ENCODE data around the gene RAB25.
"Not testable (repeated sequence)": the region's sequence is repeated elsewhere in the genome, so short reads cannot be mapped to it uniquely, and the experiment has no call there.

RAB25 gene

DNA sequence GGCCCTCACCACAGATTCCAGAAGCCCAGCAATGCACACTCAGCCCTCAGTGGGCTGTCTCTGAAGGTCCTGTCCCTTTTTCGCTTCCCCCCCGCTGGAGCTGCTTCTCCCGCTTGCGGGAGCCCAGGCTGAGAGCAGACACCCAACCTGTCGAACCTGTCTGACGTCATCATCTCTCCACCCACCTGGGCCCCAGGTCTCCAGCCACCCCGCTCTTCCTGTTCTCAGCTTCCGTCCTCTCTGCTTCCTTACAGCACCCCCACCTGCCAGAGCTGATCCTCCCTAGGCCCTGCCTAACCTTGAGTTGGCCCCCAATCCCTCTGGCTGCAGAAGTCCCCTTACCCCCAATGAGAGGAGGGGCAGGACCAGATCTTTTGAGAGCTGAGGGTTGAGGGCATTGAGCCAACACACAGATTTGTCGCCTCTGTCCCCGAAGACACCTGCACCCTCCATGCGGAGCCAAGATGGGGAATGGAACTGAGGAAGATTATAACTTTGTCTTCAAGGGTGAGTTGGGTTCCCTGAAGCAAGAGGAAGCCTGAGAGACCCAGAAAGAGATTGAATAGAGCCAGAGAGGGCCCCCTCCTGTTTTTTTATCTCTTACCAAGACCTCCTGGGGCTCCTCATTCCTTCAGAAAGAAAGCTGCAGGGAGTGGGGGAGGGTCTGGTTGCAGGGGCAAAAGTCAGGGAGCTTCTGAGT is at the start of gene RAB25:
Gene RAB25 (plus strand): TSS at position 224 of the 700 bp plus-strand sequence. CDS start 241 bp downstream, at position 465.
- no peak for DNase-seq

DNA sequence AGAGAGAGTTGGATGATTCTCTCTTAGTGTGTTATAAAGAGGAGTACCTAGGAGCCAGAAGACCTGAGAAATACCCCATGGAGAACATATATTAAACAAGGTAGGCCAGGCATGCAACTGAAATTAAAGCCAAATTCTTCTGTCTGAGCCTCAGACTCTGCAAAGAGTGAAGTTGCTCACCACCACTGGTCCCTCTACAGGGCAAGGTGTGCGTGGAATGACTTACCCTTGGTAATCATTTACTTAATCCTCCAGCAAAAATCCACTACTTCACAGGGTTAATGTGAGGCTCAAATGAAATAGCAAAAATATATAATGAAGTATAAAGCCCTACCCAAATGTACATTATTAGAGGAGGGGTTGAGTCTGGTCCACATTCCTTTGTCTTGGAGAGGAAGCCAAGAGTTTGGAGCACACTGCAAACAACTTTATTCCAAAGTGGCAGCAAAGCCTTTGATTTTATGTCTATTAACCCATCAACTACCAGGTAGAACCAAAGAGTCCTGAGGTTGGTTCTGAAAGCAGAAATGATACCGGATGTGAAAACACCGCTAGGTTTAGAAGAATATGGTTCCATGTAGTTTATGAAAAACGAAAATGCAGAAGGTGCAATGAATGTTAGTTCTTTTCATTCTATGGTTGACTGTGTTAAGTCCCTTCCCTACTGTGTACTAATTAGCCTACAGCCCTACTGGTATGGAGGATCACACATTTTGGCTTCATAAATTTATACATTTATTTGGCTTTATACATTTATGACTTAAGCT is 48.7 kb upstream of the RAB25 start:
- DNase-seq = peak; percentile 25

DNA sequence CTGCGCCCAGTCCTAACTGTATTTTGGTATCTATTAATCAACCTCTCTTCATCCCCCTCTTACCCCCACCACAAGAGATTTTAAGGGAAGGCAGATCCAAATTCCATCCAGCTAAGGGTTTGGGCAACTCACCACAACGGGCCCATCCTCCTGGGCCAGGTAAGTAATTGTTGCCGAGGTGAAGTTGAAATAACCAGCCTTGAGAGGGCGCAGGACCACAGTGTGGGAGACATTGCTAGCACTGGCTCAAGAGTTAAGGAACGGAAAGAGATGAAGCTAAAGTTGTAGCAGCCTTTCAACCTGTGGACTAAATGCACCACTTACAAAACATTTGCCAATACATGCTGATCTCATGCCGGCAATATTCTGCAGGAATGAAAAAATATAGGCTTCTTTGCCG is 46.1 kb upstream of the RAB25 start:
- DNase-seq = no peak

DNA sequence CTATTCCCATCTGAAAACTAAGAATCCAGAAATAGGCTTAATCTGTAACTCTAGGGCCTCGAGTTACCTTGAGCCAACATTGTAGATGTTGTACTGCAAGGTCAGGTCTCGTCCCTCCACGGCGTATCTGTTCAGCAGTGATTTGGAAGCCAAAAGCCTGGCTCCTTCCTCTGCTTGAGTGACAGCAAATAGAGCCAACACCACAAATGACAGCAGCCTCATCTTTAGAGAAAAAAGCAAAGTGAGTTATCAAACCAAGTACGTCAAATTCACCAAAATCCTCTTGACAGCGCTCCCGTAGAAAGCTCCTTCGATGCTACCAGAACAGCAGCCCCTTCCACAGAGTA is 41.0 kb upstream of the RAB25 start:
- no peak for DNase-seq

DNA sequence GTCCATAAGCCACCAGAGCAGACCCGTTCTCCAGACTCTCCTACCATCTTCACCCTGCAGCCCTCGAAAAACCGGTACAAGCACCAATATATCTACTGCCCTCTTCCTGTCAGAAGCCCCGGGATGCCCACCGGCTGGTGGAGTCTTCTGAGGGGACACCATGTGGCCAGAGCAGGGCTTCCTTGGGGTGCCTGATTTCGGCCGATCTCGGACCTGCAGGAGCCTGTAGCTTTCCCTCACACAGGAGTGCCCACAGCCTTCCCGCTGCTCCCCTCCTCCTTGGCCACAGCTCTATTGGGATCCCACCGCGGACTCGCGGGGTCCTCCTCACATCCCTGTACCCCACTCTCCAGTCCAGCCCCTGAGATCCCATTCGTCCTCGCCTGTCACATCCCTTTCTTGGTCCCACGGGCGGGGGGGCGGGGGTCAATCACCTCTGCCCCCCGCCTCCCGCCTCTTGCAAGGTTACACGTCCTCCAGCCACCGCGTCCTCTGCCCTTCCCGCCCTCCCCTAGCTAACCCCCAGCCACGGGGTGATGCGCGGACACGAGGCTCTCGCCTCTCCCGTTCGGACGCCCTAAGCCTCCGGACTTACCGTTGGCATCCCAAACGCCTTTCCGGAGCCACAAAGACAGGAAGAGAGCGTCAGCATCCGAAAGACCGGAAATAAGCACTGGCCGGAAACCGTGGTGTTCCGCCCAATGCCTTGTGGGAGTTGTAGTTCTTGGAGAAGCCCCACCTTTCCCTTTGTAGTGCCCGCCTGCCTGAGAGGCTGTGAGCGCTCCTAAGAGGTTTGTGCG is 40.5 kb upstream of the RAB25 start, which contains the start of gene SSR2:
Gene SSR2 (minus strand): TSS at position 659 of the 800 bp plus-strand sequence. CDS start 784 bp downstream, outside the sequence.
- peak; percentile 91 for DNase-seq

DNA sequence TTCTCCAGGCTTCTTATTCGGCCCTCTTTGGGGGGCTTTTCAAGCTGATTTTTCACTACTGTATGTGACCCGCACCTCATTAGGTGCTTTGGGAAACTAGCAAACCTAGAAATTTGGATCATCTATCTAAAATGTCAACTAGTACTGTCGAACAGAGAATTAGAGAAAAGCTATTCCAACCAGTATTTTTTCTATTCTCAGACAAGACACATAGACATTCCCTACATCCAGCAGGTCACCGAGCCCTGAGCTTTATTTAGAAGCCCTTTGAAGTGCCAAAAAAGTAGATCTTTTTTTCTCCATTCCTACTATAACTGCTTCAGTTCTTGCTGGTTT is 39.9 kb upstream of the RAB25 start:
- DNase-seq = no peak

DNA sequence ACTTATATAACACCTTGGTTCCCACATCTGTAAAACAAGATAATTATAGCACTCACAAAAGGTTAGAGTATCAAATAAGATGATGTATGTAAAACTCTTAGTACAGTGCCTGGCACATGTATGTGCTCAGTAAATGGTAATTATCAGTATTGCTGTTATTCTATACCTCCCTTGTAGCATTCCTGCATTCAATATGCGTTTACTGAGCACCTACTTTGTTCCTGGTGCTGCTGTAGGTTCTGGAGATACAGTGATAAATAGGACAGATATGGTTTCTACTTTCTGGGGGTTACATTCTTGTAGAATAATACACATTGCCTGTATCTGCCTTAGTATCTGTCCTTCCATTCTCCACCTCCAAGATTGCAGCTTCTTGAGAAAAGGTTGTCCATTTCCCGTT is 39.0 kb upstream of the RAB25 start:
- no peak for DNase-seq

DNA sequence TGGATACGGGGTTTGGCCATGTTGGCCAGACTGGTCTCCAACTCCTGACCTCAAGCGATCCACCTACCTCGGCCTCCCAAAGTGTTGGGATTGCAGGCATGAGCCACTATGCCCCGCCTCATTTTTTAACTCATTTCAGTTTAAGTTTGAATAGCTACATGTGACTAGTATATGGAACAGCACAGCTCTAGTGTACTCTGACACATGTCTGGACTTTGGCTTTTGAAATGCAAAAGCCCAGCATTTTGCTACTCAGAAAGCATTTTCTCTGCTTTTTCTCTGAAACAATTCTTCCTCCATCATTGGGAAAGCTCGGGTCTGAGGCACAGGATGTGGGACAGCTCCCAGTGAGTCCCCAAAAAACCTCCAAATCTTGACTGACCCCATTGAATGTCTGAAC is 36.2 kb upstream of the RAB25 start:
- DNase-seq = no peak

DNA sequence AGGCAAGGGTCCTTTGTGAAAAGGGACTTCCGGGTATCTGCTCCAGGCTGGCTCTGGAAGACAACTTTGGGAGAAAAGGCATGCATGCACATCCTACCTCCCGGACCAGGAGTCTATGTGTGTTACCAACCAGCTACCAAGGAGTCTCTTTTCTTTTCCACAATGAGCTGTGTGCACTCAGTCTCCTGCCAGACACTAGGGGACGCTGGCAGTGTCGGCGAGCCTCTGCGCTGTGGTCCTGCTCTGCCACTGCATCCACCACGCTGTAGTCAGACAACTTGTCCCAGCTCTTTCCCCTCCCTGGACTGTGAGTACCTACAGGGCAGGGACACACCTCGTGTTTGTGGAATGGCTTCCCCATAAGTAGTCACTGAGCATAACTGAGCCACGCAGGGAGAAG is 35.1 kb upstream of the RAB25 start:
- peak; percentile 31 for DNase-seq

DNA sequence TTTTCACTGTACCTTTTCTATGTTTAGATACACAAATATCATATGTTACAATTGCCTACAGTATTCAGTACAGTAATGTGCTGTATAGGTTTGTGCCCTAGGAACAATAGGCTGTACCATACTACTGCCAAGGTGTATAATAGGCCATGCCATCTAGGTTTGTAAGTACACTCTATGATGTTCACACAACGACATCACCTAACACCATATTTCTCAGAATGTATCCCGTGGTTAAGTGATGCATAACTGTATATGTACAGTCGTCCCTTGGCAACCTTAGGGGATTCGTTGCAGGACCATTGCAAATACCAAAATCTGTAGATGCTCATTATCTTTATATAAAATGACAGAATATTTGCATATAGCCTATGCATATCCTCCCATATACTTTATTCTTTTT is 34.4 kb upstream of the RAB25 start:
- no peak for DNase-seq

DNA sequence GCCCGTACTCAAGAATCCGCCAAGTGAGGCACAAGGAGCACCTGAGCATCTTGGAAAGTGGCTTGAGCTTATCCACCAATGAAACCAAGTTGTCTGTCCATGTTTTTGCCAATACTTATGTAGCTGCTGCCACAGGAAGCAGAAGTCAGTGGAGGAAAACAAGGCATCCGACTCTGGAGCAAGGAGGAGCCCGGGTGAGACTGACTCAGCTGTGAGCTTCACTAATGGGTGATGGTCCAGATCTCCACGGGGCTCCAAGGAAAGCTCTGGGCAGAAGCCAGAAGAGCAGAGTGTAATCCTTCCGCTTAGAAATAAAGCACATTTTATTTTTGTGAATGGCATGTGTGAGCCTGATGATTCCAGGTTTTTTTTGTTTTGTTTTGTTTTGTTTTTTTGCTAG is 27.9 kb upstream of the RAB25 start:
- no peak for DNase-seq

DNA sequence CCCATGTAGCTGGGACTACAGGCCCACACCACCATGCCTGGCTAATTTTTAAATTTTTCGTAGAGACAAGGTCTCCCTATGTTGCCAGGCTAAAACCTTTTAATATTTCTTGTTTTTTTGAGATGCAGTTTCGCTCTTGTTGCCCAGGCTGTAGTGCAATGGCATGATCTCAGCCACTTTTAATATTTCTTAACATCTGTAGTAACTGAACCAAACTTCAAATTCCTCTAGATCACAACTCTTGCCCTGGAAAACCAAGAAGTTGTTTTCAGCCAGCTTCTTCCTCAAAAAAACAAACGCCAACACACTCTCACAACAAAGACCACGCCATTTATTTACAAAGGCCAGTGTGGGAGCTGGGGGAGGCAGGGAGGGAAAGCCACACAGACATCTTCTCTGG is 26.0 kb upstream of the RAB25 start:
- not testable (repeated sequence) for DNase-seq

DNA sequence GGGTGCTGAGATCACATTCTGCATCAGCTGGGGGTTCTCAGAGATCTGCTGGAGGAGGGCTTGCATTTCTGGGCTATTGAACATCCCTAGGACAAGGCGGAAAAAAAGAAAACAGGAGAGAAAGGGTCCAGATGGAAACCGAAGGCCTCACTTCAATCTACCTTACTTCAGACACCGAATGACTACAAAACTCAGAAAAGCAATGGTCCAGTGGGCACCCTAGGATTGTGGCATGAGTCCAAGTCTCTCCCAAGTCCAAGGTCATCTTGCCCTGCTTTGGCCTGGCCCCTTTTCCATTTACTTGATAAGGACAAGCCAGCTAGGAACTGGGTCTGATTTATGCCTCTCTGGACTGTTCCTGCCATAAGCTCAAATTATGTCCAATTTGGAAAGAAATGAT is 18.1 kb upstream of the RAB25 start:
- DNase-seq = no peak

DNA sequence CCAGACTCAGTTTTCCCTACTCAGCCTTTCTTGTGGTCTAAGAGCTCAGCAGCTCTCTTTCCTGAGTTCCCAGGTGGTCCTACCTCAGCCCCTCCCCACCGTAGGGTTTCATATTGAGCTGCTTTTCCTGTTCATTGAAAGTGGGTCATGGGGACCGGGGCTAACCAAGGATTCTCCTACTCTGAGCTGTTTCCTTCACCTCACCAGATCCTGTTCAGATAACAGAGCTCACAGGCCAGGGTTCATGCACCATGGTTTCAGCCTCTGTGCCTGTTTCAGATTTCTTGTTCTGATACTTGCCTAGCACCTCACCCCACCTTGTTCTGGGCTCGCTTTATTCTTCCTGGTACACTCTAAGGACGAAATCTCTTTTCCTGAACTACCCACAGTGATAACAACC is 15.9 kb upstream of the RAB25 start:
- DNase-seq = no peak

DNA sequence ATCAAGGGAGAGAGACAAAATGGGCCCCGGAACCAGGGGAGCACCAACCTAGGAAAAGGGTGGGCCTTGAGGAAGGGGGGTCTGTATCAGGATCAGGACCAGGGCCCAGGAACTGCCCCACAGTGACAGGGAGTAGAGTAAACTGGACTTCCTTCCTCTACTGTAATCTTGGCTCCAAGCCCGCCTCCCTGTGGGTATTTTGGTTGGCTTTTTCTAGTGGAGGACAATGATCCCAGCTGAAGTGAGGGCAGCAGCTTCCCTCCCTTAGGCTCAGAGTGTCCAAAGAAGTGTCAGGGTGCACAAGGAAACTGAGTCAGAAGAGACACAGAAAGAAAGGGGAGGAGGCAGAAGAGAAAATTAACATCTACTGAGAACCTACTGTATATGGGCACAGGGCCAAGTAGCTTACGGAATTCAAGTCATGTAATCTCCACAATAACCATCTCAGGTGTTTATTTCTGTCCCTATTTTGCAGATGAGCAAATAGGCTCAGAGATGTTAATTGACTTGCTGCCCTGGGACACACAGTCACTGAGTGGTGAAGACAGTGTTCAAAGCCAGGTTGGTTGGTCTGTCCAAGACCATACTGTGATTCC is 12.2 kb upstream of the RAB25 start:
- no peak for DNase-seq

DNA sequence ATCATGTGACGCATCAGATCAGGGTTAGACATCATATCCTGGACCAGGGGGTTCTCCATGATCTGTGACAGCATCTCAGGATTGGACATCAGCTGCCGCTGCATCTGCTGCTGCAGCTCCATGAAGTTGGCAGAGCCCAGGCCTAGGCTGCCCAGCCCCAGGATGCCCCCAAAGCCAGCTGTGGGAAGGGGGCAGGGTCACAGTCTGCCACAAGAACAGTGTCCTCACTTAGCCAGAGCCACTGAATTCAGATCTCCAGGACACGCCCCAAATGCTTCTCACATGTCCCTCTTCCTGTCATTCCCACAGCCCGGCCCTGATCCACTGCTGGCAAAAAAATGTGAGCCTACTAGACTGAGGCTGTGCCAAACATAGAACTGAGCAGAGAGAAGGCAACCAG is 10.6 kb upstream of the RAB25 start:
- DNase-seq = no peak

DNA sequence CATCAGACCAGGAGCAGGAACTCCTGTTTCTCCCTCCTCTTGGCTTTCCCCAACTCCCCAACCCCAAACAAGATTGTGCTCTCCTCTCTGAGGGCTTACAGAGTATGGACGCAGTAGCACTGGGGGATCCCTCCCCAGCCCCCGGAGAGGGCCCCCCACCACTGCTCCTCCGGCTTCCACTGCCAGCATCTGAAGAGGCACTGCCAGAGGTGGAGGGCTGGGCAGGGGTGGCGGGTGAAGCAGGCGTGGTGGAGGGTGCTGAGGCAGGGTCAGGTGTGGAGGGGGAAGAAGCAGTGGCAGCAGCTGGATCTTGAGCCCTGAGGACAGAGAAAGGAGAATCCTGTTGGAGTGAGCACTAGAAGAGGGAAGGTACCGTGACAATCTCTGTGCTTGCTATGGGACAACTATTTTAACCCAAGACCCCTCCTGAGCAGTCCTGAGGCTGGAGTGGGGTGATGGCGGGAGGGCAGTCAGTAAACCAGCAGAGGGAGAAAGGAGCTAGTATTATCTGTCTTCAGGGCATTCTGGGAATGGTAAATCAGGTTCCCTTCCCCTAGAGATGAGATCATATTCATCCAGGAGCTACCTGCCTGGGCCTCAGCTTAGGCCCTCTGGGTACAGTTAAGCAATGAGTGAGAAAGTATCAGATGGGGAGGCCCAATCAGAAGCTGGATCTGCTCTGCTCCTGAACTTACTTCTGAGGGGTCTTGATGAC is 9.8 kb upstream of the RAB25 start:
- DNase-seq = no peak

DNA sequence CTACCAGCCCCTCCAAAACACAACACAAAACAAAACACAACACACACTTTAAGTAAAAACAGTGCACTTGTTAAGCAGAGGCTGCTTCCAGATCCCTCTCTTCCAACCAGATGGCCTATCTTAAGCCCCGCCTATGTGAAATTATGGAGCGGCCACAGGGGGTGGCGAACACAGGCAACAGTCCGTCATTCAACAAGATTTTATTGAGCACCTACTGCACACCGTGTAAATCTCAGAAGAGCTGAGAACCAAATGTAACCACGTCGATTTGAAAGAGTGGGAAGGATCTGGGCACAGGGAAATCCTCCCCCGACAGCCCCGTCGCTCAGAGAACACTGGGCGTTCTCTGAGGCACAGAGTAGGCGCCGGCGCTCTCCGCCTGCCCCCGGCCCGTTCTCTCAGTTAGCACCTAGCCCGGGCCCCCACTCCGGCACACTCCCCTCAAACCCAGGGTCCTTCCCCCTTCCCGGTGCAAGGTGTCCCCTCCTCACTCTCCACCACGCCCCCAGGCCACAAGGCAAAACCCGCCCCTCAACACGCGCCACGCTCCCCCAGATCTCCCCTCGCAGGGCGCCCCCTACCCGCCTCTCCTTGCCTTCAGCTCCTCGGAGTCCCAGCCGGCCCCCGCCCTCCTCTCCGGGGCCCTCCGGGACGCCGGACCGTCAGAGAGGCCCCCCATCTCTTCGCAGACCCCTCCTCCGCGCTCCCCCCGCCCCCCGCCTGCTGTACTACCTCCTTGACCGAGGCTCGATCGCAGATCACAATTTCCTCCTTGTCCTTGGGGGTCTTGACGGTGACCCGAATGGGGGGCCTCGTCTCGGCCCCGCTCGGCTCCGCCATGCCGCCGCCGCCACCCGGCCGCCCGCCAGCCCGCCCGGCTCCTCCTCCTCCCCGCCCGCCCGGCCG is 7.8 kb upstream of the RAB25 start:
- DNase-seq = peak; percentile 70

DNA sequence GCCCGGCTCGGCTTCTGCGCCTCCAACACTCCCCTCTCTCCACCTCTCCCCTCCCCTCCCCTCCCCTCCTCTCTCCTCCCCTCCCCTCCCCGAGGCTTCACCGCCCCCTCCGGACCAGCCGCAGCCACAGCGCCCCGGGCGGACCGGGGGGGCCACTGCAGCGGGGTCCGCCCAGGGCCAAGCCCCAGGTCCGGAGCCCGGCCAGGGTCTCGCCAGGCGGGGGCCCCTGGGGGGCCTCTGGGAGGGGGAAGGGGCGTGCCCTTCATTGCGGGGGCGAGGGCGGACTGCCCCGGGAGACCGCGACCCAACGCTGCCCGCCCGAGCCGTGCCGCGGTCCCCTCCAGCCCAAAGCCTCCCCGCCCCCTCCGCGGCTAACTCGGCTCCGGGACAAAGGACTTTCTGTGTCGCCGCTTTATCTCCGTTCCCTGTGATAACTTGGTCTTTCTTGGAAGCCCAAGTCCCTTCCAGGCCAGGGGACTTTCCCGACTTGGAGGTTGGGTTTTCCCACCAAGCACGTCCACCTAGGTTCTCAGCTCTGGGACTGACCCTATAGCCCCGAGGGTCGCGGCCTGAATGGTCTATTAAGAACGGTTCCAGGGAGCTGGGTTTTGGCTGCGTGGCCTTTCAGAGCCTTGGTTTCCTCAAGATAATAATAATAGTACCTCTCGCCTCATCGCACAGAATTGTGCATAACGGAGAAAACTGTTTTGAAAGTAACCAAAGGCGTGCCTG is 7.0 kb upstream of the RAB25 start, which contains the start of gene UBQLN4:
Gene UBQLN4 (minus strand): TSS at position 31 of the 732 bp plus-strand sequence. CDS start 97 bp downstream, outside the sequence.
- DNase-seq = peak; percentile 59

DNA sequence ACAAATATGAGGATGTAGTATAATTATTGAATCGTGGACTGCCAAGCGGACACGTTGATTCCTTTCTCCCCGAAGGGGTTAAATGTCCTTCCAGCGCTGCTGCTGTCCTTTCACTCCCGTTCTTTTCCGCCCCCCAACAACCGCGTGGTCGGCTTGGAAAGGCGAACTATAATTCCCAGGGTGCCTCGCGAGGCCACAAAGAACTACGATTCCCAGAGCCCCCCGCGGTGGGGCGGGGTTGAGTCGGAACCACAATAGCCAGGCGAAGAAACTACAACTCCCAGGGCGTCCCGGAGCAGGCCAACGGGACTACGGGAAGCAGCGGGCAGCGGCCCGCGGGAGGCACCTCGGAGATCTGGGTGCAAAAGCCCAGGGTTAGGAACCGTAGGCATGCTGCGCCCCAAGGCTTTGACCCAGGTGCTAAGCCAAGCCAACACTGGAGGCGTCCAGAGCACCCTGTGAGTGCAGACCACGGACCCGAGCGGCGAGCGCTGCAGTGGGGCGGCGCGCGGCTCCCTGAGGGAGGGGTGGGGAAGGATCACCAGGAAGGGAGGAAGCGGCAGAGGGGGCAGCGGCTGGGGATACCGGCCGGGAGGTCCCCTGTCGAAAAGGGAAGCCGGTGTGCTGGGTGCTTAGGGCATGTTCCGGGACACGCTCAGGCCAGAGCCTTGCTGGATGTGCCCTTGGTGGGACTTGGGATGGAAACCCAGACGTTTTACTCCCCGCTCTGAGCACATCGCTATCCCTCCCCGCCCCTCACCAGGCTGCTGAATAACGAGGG is 6.3 kb upstream of the RAB25 start, which contains the start of gene LAMTOR2:
Gene LAMTOR2 (plus strand): TSS at position 283 of the 781 bp plus-strand sequence. CDS start 108 bp downstream, at position 391.
- DNase-seq = peak; percentile 96

All from MV-4-11 (cell line).